K562 (cell line): ENCODE results near the gene ANO8. TPM values are rescaled to one million over a fixed set of nuclear protein-coding genes. Genes with fewer than 3 reads are reported as not detected.

ENCODE experiments used
- ATF2 ChIP-seq: sonication (generic); formaldehyde crosslinking; IDR thresholded peaks from 2 replicates; pipeline ENCODE4 v1.8.1; 2022; ENCODE audit warnings: missing genetic modification reagents
- CHD2 ChIP-seq: IDR thresholded peaks from 2 replicates; pipeline ENCODE4 v1.6.1; 2011; ENCODE audit warnings: low read depth, low read length
- ETS1 ChIP-seq: conservative IDR thresholded peaks from 2 replicates; pipeline ENCODE4 v1.6.1; 2011; ENCODE audit warnings: low read depth, mild to moderate bottlenecking, low read length; ENCODE audit not compliant: control insufficient read depth
- GMEB1 ChIP-seq: fragments of 250-450 bp; sonication (Bioruptor Pico); IDR thresholded peaks from 2 replicates; pipeline ENCODE4 v1.4.0; 2020; ENCODE audit warnings: mild to moderate bottlenecking
- IRF9 ChIP-seq: fragments of 450-650 bp; IDR thresholded peaks from 2 replicates; pipeline ENCODE4 v1.6.1; 2016; ENCODE audit warnings: missing biosample characterization, missing genetic modification characterization
- LARP7 ChIP-seq: fragments of 450-650 bp; IDR thresholded peaks from 2 replicates; pipeline ENCODE4 v1.6.1; 2016
- NELFE ChIP-seq: IDR thresholded peaks from 2 replicates; pipeline ENCODE4 v1.6.1; 2011; ENCODE audit warnings: mild to moderate bottlenecking; ENCODE audit not compliant: insufficient read depth, insufficient read length
- PCBP2 ChIP-seq: fragments of 200-400 bp; formaldehyde crosslinking; IDR thresholded peaks from 2 replicates; pipeline ENCODE4 v1.6.1; 2018; ENCODE audit warnings: low read length, low read depth, mild to moderate bottlenecking, moderate library complexity; ENCODE audit not compliant: poor library complexity, severe bottlenecking
- PTRF ChIP-seq: fragments of 450-650 bp; IDR thresholded peaks from 2 replicates; pipeline ENCODE4 v1.6.1; 2016; ENCODE audit warnings: mild to moderate bottlenecking, missing genetic modification characterization, missing compliant biosample characterization
- SNAPC5 ChIP-seq: fragments of 250-450 bp; sonication (Bioruptor Pico); IDR thresholded peaks from 2 replicates; pipeline ENCODE4 v1.8.0; 2021; ENCODE audit warnings: moderate library complexity, mild to moderate bottlenecking, inconsistent platforms
- THRAP3 ChIP-seq: fragments of 450-650 bp; IDR thresholded peaks from 2 replicates; pipeline ENCODE4 v1.6.1; 2016; ENCODE audit warnings: mild to moderate bottlenecking, inconsistent platforms, borderline replicate concordance
- TRIM28 ChIP-seq: fragments of 450-650 bp; IDR thresholded peaks from 2 replicates; pipeline ENCODE4 v1.6.1; 2017
- TSHZ1 ChIP-seq: fragments of 250-450 bp; sonication (Bioruptor Pico); IDR thresholded peaks from 2 replicates; pipeline ENCODE4 v1.4.0; 2020; ENCODE audit warnings: mild to moderate bottlenecking, moderate library complexity
- ZC3H11A ChIP-seq: IDR thresholded peaks from 2 replicates; pipeline ENCODE4 v1.6.1; 2012; ENCODE audit warnings: low read depth, low read length, improper control_type of control experiment
- ZKSCAN3 ChIP-seq: fragments of 250-450 bp; sonication (Bioruptor Pico); IDR thresholded peaks from 2 replicates; pipeline ENCODE4 v1.4.0; 2020
- ZKSCAN8 ChIP-seq: fragments of 200-800 bp; sonication (Bioruptor generic); IDR thresholded peaks from 2 replicates; pipeline ENCODE4 v1.6.1; 2016; ENCODE audit warnings: missing genetic modification characterization, missing compliant biosample characterization
- ZNF395 ChIP-seq: fragments of 200-800 bp; sonication (Bioruptor generic); IDR thresholded peaks from 2 replicates; pipeline ENCODE4 v1.6.1; 2017; ENCODE audit warnings: missing genetic modification characterization, missing compliant biosample characterization
- polyA plus RNA-seq, 8 experiments: library from polyadenylated mRNA; depleted of rRNA in 4 of 8; stranded (reverse) in 5 of 8; unstranded in 3 of 8; fragments of >200 nt; fragmentation: Nextera tagmentation in 2 of 8; fragmentation: Illumina TruSeq in 1 of 8; extraction: Ambion mirVana in 2 of 8; extraction: Trizol in 1 of 8; gene quantifications; 2 replicates each; pipeline versions ENCODE4 v1.2.1 to v1.2.3, GENCODE V29; 2011 to 2014; ENCODE audit warnings: inconsistent platforms in 1 of 8, missing spikeins in 1 of 8
- total RNA-seq, 7 experiments: library from RNA; depleted of rRNA in 6 of 7; stranded (reverse); fragments of >200 nt in 6 of 7; fragmentation: Illumina TruSeq in 2 of 7; extraction: Trizol in 2 of 7; gene quantifications; 2 replicates each; pipeline versions ENCODE4 v1.2.1 to v1.2.3, GENCODE V29; 2011 to 2021; ENCODE audit warnings: low replicate concordance in 1 of 7

Gene ANO8
- total and polyA plus RNA-seq, 9 of the 15 experiments (the other 6 are each of a cell fraction or from before 2014, with no cell fraction given): 0.07 to 7.6 (median 2.3) TPM; not detected in 1

GRCh38 chr19:17292301-17293074 is 42.2 kb downstream of the ANO8 start (continued):
- TF ChIP-seq PTRF (tag): no peak
- no peak for TF ChIP-seq GMEB1 (CRISPR knock-in tag)
- no peak for TF ChIP-seq ZC3H11A
- TF ChIP-seq ZKSCAN3 (CRISPR knock-in tag): no peak
- peak; percentile 100 for TF ChIP-seq ZKSCAN8
- 0 out of 2 replicates have a peak, but pooled peaks have one; percentile 52 for TF ChIP-seq ETS1
- no peak for TF ChIP-seq ZNF395 (CRISPR knock-in tag)
- no peak for TF ChIP-seq THRAP3
- TF ChIP-seq NELFE: no peak
- no peak for TF ChIP-seq TRIM28
- TF ChIP-seq IRF9: no peak
- TF ChIP-seq CHD2: no peak
- no peak for TF ChIP-seq PCBP2
- TF ChIP-seq TSHZ1 (CRISPR knock-in tag): no peak
- no peak for TF ChIP-seq LARP7
- TF ChIP-seq ATF2: no peak
- TF ChIP-seq SNAPC5: no peak
